Prostate gland (tissue), 2 donors: ENCODE results near the gene SHANK1.

Source experiments
- POLR2A ChIP-seq: fragments of 450-650 bp; IDR thresholded peaks from one replicate; pipeline ENCODE4 v1.6.1; 2016; ENCODE audit warnings: antibody characterized with exemption, mild to moderate bottlenecking
- POLR2AphosphoS5 ChIP-seq: sonication (generic); formaldehyde crosslinking; IDR thresholded peaks from one replicate; pipeline ENCODE4 v1.6.1; 2017; ENCODE audit warnings: antibody characterized with exemption
- TF ChIP-seq, protein P1 (sequence below), 4 experiments: fragments of 200-600 bp in 2 of 4; fragments of 450-650 bp in 2 of 4; sonication (generic) in 2 of 4; IDR thresholded peaks; 1 replicate in 3 of 4; 2 replicates in 1 of 4; pipeline ENCODE4 v1.5.1; 2016 to 2019; ENCODE audit warnings: antibody characterized with exemption in 4 of 4, mild to moderate bottlenecking in 2 of 4, moderate library complexity in 2 of 4

DNA sequence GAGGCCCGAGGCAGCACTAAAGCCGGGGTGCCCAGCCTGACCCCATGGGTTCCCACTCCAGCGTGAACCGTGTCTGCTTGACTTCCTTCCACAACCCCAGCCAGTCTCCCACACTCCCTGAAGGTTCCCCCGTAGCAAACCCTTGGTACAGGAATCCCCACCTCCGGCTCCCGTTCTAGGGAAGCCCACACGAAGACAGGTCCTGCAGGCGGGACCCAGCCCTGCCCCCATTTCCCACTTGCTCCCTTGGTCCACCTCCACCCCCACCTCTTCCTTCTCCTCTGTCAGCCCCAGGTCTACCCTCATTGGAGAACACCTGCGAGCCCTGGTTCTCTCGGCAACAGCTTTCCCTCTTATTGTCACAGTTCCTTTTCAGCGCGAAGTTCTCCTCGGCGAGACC, 46.5 kb downstream of the SHANK1 start:
- TF ChIP-seq, protein P1, sequence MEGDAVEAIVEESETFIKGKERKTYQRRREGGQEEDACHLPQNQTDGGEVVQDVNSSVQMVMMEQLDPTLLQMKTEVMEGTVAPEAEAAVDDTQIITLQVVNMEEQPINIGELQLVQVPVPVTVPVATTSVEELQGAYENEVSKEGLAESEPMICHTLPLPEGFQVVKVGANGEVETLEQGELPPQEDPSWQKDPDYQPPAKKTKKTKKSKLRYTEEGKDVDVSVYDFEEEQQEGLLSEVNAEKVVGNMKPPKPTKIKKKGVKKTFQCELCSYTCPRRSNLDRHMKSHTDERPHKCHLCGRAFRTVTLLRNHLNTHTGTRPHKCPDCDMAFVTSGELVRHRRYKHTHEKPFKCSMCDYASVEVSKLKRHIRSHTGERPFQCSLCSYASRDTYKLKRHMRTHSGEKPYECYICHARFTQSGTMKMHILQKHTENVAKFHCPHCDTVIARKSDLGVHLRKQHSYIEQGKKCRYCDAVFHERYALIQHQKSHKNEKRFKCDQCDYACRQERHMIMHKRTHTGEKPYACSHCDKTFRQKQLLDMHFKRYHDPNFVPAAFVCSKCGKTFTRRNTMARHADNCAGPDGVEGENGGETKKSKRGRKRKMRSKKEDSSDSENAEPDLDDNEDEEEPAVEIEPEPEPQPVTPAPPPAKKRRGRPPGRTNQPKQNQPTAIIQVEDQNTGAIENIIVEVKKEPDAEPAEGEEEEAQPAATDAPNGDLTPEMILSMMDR (IDR thresholded peaks at IDR 0.05), result no peak
- TF ChIP-seq POLR2AphosphoS5 (no peak), POLR2A (no peak)
